ENCODE results near the gene ZNF599.
A peak's percentile ranks its signal among the peaks of the same experiment; 100 is the strongest.

Gene ZNF599

GRCh38 chr19:34772697-34773554, at the start of gene ZNF599:
TSS of gene ZNF599 (minus strand) at chr19:34773215. CDS start at chr19:34772841, 374 bp downstream.
- peaks cover 18% of the 10 kb centered on the region for H3K79me2 ChIP-seq (ENCODE audit: insufficient read depth, low read length)
- H3K4me2 ChIP-seq (ENCODE audit: insufficient read depth, low read length): peak within 1 kb of the TSS; percentile 86
- peaks cover 26% of the 10 kb centered on the region for H3K36me3 ChIP-seq (ENCODE audit: insufficient read depth, low read length)
- H3K27me3 ChIP-seq (ENCODE audit: insufficient read depth, low read length, poor library complexity): no peaks in the 10 kb centered on the region
- peak; percentile 91 for DNase-seq
- H4K20me1 ChIP-seq (ENCODE audit: insufficient read depth, low read length): no peaks in the 10 kb centered on the region
- peak within 1 kb of the TSS; percentile 90 for H2AFZ ChIP-seq (ENCODE audit: low read depth, low read length)
- ATAC-seq (ENCODE audit: insufficient read depth, low read depth): peak; percentile 97
- peak within 1 kb of the TSS; percentile 53 to 78 for H3K4me3 ChIP-seq (ENCODE audit: low read depth in 1 of 2, low read length in 2 of 2)
- peaks cover 18% of the 10 kb centered on the region for H3K4me1 ChIP-seq (ENCODE audit: insufficient read depth, low read length)
- H3K9ac ChIP-seq (ENCODE audit: low read depth, low read length): peak within 1 kb of the TSS; percentile 73
- H3K9me3 ChIP-seq (ENCODE audit: insufficient read depth, low read length, severe bottlenecking): peaks cover 3% of the 10 kb centered on the region
- no peak for TF ChIP-seq EZH2 (IDR thresholded peaks at IDR 0.05; ENCODE audit: borderline replicate concordance, low read depth, low read length, severe bottlenecking)
- TF ChIP-seq, protein P1, sequence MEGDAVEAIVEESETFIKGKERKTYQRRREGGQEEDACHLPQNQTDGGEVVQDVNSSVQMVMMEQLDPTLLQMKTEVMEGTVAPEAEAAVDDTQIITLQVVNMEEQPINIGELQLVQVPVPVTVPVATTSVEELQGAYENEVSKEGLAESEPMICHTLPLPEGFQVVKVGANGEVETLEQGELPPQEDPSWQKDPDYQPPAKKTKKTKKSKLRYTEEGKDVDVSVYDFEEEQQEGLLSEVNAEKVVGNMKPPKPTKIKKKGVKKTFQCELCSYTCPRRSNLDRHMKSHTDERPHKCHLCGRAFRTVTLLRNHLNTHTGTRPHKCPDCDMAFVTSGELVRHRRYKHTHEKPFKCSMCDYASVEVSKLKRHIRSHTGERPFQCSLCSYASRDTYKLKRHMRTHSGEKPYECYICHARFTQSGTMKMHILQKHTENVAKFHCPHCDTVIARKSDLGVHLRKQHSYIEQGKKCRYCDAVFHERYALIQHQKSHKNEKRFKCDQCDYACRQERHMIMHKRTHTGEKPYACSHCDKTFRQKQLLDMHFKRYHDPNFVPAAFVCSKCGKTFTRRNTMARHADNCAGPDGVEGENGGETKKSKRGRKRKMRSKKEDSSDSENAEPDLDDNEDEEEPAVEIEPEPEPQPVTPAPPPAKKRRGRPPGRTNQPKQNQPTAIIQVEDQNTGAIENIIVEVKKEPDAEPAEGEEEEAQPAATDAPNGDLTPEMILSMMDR (IDR thresholded peaks at IDR 0.05; ENCODE audit: borderline replicate concordance, extremely low read depth, low read length, poor library complexity, severe bottlenecking): no peak
- peak within 1 kb of the TSS; percentile 81 for H3K27ac ChIP-seq (ENCODE audit: low read length)

DNA sequence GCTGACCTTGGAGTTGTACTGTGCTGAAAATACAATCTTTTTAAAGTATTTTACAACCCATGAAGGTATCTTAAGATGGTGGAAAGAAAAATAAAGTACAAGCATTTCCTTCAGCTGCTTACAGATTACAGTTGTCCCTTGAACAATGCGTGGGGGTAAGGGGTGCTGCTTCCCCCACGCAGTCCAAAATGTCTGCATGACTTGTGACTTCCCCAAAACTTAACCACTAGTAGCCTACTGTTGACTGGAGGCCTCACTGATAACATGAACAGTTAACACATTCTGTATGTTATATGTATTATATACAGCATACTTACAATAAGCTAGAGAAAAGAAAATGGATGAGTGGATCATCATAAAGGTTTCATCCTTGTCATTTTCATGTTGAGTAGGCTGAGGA, 45.3 kb upstream of the ZNF599 start:
- no peaks in the 10 kb centered on the region for H3K27me3 ChIP-seq (ENCODE audit: insufficient read depth, low read length, poor library complexity)
- no peaks in the 10 kb centered on the region for H3K4me1 ChIP-seq (ENCODE audit: insufficient read depth, low read length)
- H3K36me3 ChIP-seq (ENCODE audit: insufficient read depth, low read length): no peaks in the 10 kb centered on the region
- H3K9ac ChIP-seq (ENCODE audit: low read depth, low read length): no peak overlapping the region
- no peak overlapping the region for H2AFZ ChIP-seq (ENCODE audit: low read depth, low read length)
- no peak overlapping the region for H3K27ac ChIP-seq (ENCODE audit: low read length)
- no peaks in the 10 kb centered on the region for H3K9me3 ChIP-seq (ENCODE audit: insufficient read depth, low read length, severe bottlenecking)
- no peaks in the 10 kb centered on the region for H3K79me2 ChIP-seq (ENCODE audit: insufficient read depth, low read length)
- no peak overlapping the region for H3K4me2 ChIP-seq (ENCODE audit: insufficient read depth, low read length)
- TF ChIP-seq EZH2 (IDR thresholded peaks at IDR 0.05; ENCODE audit: borderline replicate concordance, low read depth, low read length, severe bottlenecking): no peak
- TF ChIP-seq, protein P1 (IDR thresholded peaks at IDR 0.05; ENCODE audit: borderline replicate concordance, extremely low read depth, low read length, poor library complexity, severe bottlenecking): no peak
- H3K4me3 ChIP-seq (ENCODE audit: low read depth in 1 of 2, low read length in 2 of 2): no peak overlapping the region
- DNase-seq: no peak
- no peak for ATAC-seq (ENCODE audit: insufficient read depth, low read depth)
- H4K20me1 ChIP-seq (ENCODE audit: insufficient read depth, low read length): no peaks in the 10 kb centered on the region

DNA sequence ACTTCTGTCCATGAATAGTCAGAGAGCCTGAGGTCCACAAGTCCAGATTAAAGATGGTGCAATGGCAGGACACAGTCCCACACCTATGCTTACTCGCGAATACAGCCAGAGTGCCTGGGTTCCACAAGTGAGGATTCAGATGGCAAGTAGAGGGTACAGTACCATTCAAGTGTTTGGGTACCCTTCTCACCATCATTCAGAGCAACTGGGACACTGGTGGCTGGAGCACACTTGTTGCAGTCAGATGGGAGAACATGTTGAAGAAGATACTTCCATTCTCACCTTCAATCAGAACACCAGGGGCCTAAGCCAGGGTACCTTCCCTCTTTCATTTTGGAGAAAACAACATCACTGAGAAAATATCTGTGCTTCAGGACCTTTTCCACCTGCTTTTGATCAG, 43.7 kb upstream of the ZNF599 start:
- ATAC-seq (ENCODE audit: insufficient read depth, low read depth) (no peak), DNase-seq (no peak)
- TF ChIP-seq EZH2 (IDR thresholded peaks at IDR 0.05; ENCODE audit: borderline replicate concordance, low read depth, low read length, severe bottlenecking): no peak
- TF ChIP-seq, protein P1 (IDR thresholded peaks at IDR 0.05; ENCODE audit: borderline replicate concordance, extremely low read depth, low read length, poor library complexity, severe bottlenecking): no peak
- Histone ChIP-seq H3K9me3 (ENCODE audit: insufficient read depth, low read length, severe bottlenecking) (no peaks in the 10 kb centered on the region), H3K4me1 (ENCODE audit: insufficient read depth, low read length) (no peaks in the 10 kb centered on the region), H2AFZ (ENCODE audit: low read depth, low read length) (no peak overlapping the region), H3K36me3 (ENCODE audit: insufficient read depth, low read length) (no peaks in the 10 kb centered on the region), H3K27ac (ENCODE audit: low read length) (no peak overlapping the region), H3K27me3 (ENCODE audit: insufficient read depth, low read length, poor library complexity) (no peaks in the 10 kb centered on the region), H3K4me3 (ENCODE audit: low read depth in 1 of 2, low read length in 2 of 2) (no peak overlapping the region), H4K20me1 (ENCODE audit: insufficient read depth, low read length) (no peaks in the 10 kb centered on the region), H3K9ac (ENCODE audit: low read depth, low read length) (no peak overlapping the region), H3K4me2 (ENCODE audit: insufficient read depth, low read length) (no peak overlapping the region), H3K79me2 (ENCODE audit: insufficient read depth, low read length) (no peaks in the 10 kb centered on the region)

Measured in DND-41 (cell line).